GM21528 (cell line): ENCODE measurements around the gene EPDR1.
"Not testable (repeated sequence)": the region's sequence is repeated elsewhere in the genome, so short reads cannot be mapped to it uniquely, and the experiment has no call there.

ENCODE experiments used
- ATAC-seq: cut with Tn5 transposase; IDR thresholded peaks from one replicate; pipeline ENCODE4 v1.9.1; 2021; ENCODE audit warnings: mild to moderate bottlenecking, moderate library complexity; ENCODE audit not compliant: unreplicated experiment, low FRiP score

The EPDR1 gene

DNA sequence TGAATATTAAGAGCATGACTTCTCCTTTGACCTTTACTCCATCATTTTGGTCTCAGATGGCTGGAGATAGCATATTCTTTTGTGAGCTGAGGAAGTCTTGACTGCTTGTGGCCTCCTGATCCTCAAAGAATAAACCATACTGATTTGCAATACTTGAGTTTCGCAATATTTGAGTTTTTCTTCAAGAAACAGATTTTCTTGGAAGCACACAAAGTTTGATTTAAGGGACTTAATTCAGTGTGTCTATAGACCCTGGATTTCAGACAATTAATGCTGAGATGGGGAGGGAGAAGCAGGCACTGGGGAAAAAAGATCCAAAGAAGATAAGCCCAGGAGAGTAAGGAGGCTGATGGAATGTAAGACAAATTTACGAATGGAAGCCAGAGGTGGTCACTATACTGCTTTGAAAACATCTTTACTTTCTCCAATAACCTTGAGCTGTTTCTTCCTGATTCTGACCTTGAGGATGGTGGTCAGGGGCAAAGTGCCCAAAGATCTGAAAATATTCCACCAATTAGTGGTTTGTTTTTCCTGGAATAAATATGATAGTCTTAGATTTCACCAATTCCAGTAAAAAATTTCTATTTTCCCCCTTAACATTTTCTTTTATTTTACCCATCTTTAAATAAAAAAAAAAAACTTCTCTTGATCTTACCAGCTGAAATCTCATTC, 7.5 kb downstream of the EPDR1 start:
- ATAC-seq, result no peak

DNA sequence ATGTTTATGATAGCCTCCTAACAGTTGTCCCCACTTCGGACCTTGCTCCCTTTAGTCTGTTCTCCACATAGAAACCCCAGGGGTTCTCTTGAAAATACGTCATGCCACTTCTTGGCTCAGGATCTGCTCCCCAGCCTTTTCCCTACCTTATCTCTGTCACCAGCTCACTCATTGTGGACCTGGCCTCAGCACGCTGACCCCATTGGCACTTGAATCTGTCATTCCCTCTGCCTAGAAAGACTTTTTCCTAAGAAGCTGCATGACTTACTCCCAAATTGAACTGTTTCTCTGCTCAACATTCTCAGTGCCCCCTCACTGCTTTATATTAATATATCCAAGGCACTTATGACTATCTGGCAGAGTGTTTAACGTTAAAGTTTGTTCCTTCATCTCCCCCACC, 8.4 kb downstream of the EPDR1 start:
- no peak for ATAC-seq

- no peak for ATAC-seq
These were observed 9.9 kb downstream of the EPDR1 start for GRCh38 chr7:37930226-37930948.

DNA sequence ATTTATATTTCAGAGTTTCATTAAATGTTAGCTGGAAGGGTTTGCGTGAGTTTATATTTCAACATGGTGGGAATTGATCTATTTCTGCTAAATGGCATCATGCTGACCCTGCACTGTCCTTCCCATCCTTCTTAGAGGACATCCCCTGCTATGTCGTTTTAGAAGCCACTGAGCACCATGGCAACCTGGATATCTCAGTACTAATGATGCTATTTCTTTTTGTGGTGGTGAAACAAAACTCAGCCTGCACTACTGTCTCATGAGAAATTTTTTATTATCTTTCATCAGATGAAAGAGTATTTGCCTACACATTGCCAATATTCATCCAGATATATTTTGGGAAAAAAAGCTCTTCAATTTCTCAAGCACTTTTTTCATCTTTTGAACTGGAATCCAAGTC, 12.1 kb downstream of the EPDR1 start:
- ATAC-seq, result no peak

DNA sequence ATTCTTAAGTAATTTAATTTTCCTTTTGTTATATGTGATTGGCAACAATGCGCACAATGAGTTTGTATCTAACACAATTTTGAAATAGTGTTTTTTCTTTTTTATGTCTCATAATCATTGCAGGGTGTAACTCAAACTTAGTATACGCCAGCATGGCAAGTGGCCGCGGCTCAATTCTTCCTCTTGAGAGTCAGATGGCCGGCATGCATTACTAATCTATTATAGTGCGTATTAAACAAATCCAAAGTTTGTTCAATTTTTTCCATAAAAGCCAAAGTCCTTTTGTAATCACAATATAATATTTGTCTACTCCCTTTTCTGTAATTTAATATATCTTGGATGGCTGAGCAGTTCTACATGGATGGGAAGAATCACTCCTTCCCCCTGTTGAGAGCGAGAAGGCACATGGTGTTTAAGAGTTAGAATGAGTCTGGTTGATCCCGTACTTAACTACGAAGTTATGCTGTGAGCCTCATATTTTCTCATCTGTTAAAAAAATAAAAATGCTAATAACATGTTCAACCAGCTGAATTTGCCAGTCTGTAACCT, 12.7 kb downstream of the EPDR1 start:
- no peak for ATAC-seq

- no peak for ATAC-seq
These were observed 22.6 kb downstream of the EPDR1 start for GRCh38 chr7:37942934-37943610.

- ATAC-seq, result no peak
These were observed 23.7 kb downstream of the EPDR1 start for GRCh38 chr7:37943905-37944736.

DNA sequence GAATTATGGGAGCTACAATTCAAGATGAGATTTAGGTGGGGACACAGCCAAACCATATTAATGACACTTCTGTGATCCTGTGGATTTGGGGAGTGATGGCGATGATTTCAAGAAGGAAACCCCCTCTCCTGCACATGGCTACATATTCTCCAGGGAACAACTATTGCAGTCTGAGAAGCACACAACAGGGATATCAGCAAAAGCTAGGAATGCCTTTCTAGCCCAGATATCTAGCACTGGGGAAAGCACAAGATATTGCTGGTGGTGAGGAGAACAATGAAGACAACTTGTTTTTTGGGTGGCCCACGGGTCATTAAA, 24.3 kb downstream of the EPDR1 start:
- ATAC-seq, result no peak

GRCh38 chr7:37945336-37945735, 24.9 kb downstream of the EPDR1 start:
- no peak for ATAC-seq

- ATAC-seq, result no peak
These were observed 26.9 kb downstream of the EPDR1 start for GRCh38 chr7:37947138-37947940.

GRCh38 chr7:37947941-37948210, 27.4 kb downstream of the EPDR1 start:
- ATAC-seq, result no peak

DNA sequence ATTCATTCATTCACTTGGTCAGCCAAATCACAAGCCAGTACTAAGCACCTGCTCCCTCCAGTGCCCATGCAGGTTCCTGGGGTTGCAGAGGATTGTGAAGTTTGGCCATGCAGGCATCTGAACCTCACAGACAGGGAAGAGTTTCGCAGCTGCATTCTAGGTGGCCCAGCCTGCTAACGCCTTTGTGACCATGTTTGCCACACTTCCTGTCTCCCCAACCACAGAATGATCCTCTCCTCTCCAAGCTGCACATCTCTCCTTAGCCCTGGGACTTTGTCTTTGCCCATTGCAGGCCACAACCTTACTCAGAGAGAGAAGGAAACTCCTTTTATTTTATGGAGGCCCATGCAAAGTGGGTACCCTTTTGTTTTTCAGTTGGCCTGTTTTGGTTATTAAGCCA, 31.8 kb downstream of the EPDR1 start:
- ATAC-seq, result no peak

- not testable (repeated sequence) for ATAC-seq
These were observed 33.8 kb downstream of the EPDR1 start for GRCh38 chr7:37954217-37954616.

GRCh38 chr7:37956791-37957190, 36.4 kb downstream of the EPDR1 start:
- ATAC-seq, result no peak

DNA sequence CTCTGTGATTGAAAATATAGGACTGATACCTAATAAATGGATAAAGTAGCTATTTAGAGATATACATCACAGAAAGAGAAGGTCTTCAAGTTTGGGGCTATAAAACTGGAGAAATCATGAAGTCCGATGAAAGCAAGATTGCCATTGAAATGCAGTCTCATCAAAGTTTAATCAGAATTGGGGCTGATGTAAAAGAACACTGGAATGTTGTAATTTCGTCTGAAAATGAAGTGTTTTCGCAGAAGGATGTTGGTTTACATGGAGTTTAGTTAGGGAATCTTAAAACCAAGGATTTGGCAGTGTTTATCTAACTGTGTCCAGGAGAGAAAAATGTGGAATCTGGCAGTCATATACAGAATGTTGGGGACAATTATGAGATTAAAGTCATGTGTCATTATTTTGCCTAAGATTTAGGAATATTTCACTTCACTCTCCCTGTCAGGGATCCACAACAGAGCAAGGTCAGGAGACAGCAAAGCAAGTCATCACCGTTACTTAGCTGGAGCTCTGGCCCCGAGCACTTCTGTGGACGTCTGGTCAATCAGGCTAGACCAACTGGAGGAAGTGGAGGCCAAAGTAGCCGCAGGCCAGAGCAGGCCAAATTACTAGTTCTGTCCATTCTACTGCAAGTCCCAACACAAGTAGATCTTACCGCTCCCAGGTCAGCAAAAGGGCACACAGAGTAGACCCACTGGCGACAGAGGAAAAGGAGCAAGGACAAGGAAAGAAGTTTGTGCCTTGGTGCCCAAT, 37.0 kb downstream of the EPDR1 start:
- ATAC-seq, result no peak

GRCh38 chr7:37960483-37960882, 40.0 kb downstream of the EPDR1 start:
- no peak for ATAC-seq

DNA sequence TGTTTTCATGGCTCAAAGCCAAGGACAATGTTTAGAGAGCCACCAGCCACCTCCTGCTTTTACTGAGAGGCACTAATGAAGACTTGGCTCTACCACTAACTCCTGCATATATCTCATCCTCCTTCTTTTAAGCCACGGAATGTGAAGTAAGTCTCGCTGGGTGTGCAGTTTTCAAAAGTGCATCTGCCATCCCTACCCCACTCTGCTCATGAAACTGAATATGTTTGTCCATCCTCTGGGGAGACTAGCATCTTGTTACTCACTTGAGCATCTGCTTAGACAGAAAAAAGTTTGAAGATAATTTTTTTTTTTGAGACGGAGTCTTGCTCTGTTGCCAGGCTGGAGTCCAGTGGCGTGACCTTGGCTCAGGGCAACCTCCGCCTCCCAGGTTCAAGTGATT, 40.8 kb downstream of the EPDR1 start:
- ATAC-seq, result no peak

DNA sequence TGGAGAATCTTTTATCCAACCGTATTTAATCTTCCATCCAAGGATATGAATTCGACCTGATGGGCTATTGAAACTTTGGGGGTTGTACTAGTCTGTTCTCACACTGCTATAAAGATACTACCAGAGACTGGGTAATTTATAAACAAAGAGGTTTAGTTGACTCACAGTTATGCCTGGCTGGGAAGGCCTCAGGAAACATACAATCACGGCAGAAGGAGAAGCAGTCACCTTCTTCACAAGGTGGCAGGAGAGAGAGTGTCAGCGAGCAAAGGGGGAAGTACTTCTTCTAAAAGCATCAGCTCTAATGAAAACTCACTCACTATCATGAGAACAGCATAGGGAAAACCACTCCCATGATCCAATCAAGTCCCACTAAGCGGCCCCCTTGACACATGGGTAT, 43.8 kb downstream of the EPDR1 start:
- ATAC-seq, result no peak

- ATAC-seq, result no peak
These were observed 49.8 kb downstream of the EPDR1 start for GRCh38 chr7:37970211-37970610.

- ATAC-seq, result no peak
These were observed 51.1 kb downstream of the EPDR1 start for GRCh38 chr7:37971491-37971890.
